ENCODE measurements around the gene FKBP4. TPM values are rescaled to one million over a fixed set of nuclear protein-coding genes. Genes with fewer than 3 reads are reported as not detected.

FKBP4 gene
- total RNA-seq, 2 experiments from 2014 or later, result 196 to 198 TPM

GRCh38 chr12:2834581-2835491 is 40.1 kb downstream of the FKBP4 start, which contains the start of gene NRIP2:
Gene NRIP2, minus strand, starts transcription at chr12:2835035. Its CDS starts 52 bp downstream, at chr12:2834983.
- ChIA-PET CTCF (interaction anchor here (0.6 kb wide), 1 partner anchor 51 kb away, joined by 6 read pairs; no protein-coding TSS in a partner anchor), POLR2A (no interaction called here)

- ChIA-PET CTCF (interaction anchor here (0.6 kb wide), 1 partner anchor 50 kb away, joined by 6 read pairs; no protein-coding TSS in a partner anchor), POLR2A (no interaction called here)
These were observed 41.1 kb downstream of the FKBP4 start for GRCh38 chr12:2835691-2836403.

DNA sequence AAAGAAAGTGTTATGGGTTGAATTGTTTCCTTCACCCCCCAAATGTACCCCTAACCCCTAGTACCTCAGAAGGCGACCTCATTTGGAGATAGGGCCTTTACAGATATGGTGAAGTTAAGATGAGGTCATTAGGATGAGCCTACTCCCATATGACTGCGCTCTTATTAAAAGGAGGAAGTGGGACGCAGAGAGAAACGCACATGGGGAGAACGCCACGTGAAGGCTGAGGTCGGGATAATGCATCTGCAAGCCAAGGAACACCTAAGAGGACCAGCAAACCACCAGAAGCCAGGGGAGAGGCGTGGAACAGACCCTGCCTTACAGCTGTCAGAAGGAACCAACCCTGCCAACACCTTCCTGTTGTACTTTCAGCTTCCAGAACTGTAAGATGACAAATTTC is 41.8 kb downstream of the FKBP4 start:
- ChIA-PET POLR2A (no interaction called here), CTCF (no interaction called here)

- ChIA-PET CTCF (no interaction called here), POLR2A (no interaction called here)
These were observed 46.4 kb downstream of the FKBP4 start for GRCh38 chr12:2841056-2841650.

- ChIA-PET POLR2A (no interaction called here), CTCF (interaction anchor here (1.5 kb wide), 1 partner anchor 10 kb away, joined by 7 read pairs; no protein-coding TSS in a partner anchor)
These were observed 48.2 kb downstream of the FKBP4 start for GRCh38 chr12:2842948-2843347.

DNA sequence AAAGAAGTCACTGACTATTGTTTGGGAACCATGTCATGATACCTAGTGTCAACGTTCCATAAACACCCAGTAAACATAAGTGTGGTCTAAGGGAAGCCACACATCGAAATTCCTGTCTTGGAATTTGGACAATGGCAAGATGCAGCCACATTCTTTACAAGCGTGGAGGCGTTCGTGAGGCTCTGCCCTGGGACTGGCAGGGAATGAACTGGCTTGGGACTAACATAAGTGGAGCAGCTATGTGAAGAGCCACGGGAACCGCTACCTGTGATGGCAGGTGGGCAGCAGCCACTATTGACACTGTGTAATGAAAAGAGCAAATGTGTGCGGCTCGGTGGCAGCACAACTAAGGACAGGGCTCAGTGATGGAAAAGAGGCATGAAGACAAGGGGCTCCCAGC is 50.0 kb downstream of the FKBP4 start:
- ChIA-PET CTCF (no interaction called here), POLR2A (no interaction called here)

- ChIA-PET CTCF (interaction anchor here (0.7 to 1.2 kb wide), 2 partner anchors 10 to 197 kb away, joined by 3 read pairs; no protein-coding TSS in a partner anchor), POLR2A (no interaction called here)
These were observed 50.5 kb downstream of the FKBP4 start for GRCh38 chr12:2845280-2845679.

GRCh38 chr12:2851931-2852330 is 57.2 kb downstream of the FKBP4 start:
- ChIA-PET POLR2A (no interaction called here), CTCF (interaction anchor here (1.2 to 2.4 kb wide), 2 partner anchors 9 to 92 kb away, joined by 3 to 7 read pairs; no protein-coding TSS in a partner anchor)

DNA sequence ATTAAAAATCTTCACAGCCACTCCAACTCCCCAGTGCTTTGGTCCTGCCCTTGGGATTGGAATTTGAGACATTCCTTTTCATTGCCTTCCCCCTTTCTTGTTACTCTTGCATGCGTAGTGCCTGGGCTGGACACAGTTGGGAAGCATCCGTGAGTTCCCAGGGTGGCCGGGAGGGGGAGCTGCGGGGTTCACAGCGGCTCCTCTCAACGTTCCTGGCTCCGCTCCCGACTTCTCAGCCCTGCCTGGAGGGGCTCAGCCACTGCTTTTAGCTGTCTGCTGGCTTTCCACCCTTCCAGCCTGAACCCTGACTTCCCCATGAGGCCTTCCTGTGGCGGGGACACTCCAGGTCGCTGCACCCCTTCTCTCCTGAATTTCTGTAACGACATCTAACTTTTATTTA is 58.9 kb downstream of the FKBP4 start:
- ChIA-PET CTCF (interaction anchor here (1.4 to 2.4 kb wide), 6 partner anchors 11 to 188 kb away, joined by 3 to 7 read pairs (median 6); no protein-coding TSS in a partner anchor), POLR2A (no interaction called here)

Other genes with a start within 250 kb of the FKBP4 start
- gene ITFG2, start 17.7 kb downstream of the FKBP4 start, total RNA-seq, result 10 to 100 TPM; 28.5 to 29.0 TPM
- gene NRIP2, start 40.1 kb downstream of the FKBP4 start, total RNA-seq, result not detected
- gene TEX52, start 62.1 kb downstream of the FKBP4 start, total RNA-seq, result not detected
- 10 to 100 TPM; 75.9 to 79.1 TPM for gene FOXM1, start 82.2 kb downstream of the FKBP4 start, total RNA-seq
- 10 to 100 TPM; 42.8 to 50.6 TPM for gene RHNO1, start 82.3 kb downstream of the FKBP4 start, total RNA-seq
- 1 to 10 TPM; 7.9 to 8.6 TPM for gene TULP3, start 95.9 kb downstream of the FKBP4 start, total RNA-seq
- 1 to 10 TPM; 2.2 to 2.4 TPM for gene TEAD4, start 164.4 kb downstream of the FKBP4 start, total RNA-seq